Measurements from ENCODE around the gene SIPA1L2.

SIPA1L2 gene

DNA sequence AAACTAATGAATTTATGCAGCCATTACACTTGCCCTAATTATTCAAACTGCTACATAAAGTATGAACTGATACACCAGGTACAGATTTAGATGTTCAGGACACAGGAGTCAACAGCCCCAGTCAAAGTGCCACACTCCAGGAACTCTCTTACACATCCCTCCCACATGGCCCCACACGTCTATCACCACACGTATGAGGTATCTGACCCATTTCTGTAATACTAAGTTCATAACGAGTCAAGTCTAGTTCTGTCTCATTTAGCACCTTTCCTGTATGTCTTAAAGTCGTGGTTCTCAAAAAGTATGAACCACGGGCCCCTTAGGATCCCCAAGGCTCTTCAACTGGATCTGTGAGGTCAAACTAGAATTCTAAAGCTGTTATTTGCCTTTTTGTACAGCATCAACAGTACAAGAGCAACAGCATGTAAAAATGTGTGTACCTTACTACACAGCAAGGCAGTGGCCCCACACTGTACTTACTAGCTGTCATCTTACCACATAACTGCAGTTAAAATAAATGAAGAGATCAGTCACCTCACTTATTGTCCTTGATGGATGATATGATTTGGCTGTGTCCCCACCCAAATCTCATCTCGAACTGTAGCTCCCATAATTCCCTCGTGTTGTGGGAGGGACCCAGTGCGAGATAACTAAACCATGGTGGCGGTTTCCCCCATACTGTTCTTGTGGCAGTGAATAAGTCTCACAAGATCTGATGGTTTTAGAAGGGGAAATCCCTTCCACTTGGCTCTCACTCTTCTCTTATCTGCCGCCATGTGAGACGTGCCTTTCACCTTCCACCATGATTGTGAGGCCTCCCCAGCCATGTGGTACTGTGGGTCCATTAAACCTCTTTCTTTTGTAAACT is 42.6 kb downstream of the SIPA1L2 start:
- DNase-seq: no peak

DNA sequence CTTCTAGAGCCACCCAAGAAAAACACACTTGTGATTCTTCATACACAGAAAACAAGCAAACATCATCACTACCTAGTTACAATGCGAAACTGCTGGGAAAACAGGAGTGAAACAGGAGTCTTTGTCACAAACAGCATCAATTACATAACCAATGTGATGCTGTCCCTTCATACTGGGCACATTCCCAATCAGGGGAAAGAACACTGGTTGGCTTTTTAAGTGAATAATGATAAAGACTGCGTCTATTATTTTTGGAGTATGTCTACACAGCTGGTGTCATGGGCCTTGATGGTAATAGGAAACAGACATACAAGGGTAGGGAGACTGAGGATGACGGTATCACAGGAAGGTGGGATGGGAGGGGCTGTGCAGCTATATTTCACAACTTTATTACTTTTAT is 43.3 kb downstream of the SIPA1L2 start:
- no peak for DNase-seq

DNA sequence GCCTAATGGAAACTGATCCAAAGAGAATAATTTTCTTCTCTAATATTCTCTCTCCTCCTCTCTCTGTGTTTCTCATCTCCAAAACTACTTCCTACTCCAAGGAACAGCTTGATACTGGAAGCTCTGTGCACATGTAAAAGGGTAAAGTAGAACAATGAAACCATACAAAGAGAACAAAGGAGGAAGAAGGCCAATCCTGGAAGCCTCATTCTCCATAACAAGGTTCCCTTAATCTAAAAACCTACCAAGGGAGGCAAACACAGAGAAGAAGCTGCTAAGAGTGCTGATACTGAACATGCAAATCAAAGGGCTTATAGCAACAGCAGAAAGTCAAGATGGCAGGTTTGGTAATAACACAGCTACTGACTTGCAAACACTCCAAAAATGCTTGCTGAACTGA is 44.4 kb downstream of the SIPA1L2 start:
- DNase-seq: no peak

DNA sequence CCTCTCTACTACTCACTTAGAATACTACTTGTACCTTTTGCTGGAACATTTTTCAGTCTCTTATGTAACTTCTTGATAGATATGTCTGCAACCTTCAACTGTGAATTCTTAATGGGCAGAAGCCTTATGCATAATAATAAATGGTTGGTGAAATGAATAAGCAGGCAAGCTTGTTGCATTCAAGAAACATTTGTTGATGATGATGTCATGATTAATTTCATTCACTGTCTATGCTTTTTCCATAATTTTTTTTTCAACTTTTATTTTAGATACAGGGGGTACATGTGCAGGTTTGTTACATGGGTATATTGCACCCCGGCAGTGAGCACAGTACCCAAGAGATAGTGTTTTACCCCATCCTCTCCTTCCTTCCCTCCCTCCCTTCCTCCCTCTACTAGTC is 48.0 kb downstream of the SIPA1L2 start:
- no peak for DNase-seq
